Measurements from ENCODE around the gene NSF.
A peak's percentile ranks its signal among the peaks of the same experiment; 100 is the strongest.
"Not testable (repeated sequence)": the region's sequence is repeated elsewhere in the genome, so short reads cannot be mapped to it uniquely, and the experiment has no call there.

Gene NSF

GRCh38 chr17:46756081-46756735, 165.7 kb downstream of the NSF start:
- Histone ChIP-seq H3K4me1 (ENCODE audit: control extremely low read depth in 1 of 4, control insufficient read depth in 4 of 4, insufficient read depth in 4 of 4, low read length in 3 of 4) (no peaks in the 10 kb centered on the region), H3K4me3 (ENCODE audit: control insufficient read depth in 1 of 7, extremely low read depth in 1 of 7, insufficient read depth in 4 of 7, low read depth in 2 of 7, low read length in 6 of 7) (no peak overlapping the region), H3K27me3 (replicated peaks in 2 of 5; ENCODE audit: control insufficient read depth in 4 of 5, insufficient read depth in 5 of 5, low read length in 4 of 5) (no peaks in the 10 kb centered on the region), H3K9me3 (ENCODE audit: control extremely low read depth in 1 of 5, control insufficient read depth in 4 of 5, insufficient read depth in 2 of 5, low read depth in 1 of 5, low read length in 4 of 5) (no peaks in the 10 kb centered on the region), H3K36me3 (ENCODE audit: control insufficient read depth in 4 of 4, insufficient read depth in 4 of 4, low read length in 3 of 4) (peaks cover 17 to 39% (median 29%) of the 10 kb centered on the region in 4 experiments), H3K27ac (ENCODE audit: insufficient read depth in 1 of 2, low read depth in 1 of 2, low read length in 2 of 2, poor library complexity in 1 of 2, severe bottlenecking in 2 of 2) (no peak overlapping the region)
- DNase-seq: no peak
- ChIA-PET CTCF (no interaction called here), POLR2A (no interaction called here)
- 100% methylated on average over 2 of the region's 4 CpGs for WGBS (ENCODE audit: insufficient coverage)

GRCh38 chr17:46756861-46757260, 166.4 kb downstream of the NSF start:
- Histone ChIP-seq H3K27ac (ENCODE audit: insufficient read depth in 1 of 2, low read depth in 1 of 2, low read length in 2 of 2, poor library complexity in 1 of 2, severe bottlenecking in 2 of 2) (no peak overlapping the region), H3K4me3 (ENCODE audit: control insufficient read depth in 1 of 7, extremely low read depth in 1 of 7, insufficient read depth in 4 of 7, low read depth in 2 of 7, low read length in 6 of 7) (no peak overlapping the region), H3K36me3 (ENCODE audit: control insufficient read depth in 4 of 4, insufficient read depth in 4 of 4, low read length in 3 of 4) (peaks cover 16 to 33% (median 25%) of the 10 kb centered on the region in 4 experiments), H3K27me3 (replicated peaks in 2 of 5; ENCODE audit: control insufficient read depth in 4 of 5, insufficient read depth in 5 of 5, low read length in 4 of 5) (no peaks in the 10 kb centered on the region), H3K9me3 (ENCODE audit: control extremely low read depth in 1 of 5, control insufficient read depth in 4 of 5, insufficient read depth in 2 of 5, low read depth in 1 of 5, low read length in 4 of 5) (no peaks in the 10 kb centered on the region), H3K4me1 (ENCODE audit: control extremely low read depth in 1 of 4, control insufficient read depth in 4 of 4, insufficient read depth in 4 of 4, low read length in 3 of 4) (no peaks in the 10 kb centered on the region)
- ChIA-PET CTCF (no interaction called here), POLR2A (no interaction called here)
- no peak for DNase-seq
- WGBS (ENCODE audit: insufficient coverage): 100% methylated on average over 1 of the region's 2 CpGs

- DNase-seq; POLR2A ChIA-PET; H3K4me3 ChIP-seq (ENCODE audit: control insufficient read depth in 1 of 7, extremely low read depth in 1 of 7, insufficient read depth in 4 of 7, low read depth in 2 of 7, low read length in 6 of 7); H3K27me3 ChIP-seq (replicated peaks in 2 of 5; ENCODE audit: control insufficient read depth in 4 of 5, insufficient read depth in 5 of 5, low read length in 4 of 5); H3K27ac ChIP-seq (ENCODE audit: insufficient read depth in 1 of 2, low read depth in 1 of 2, low read length in 2 of 2, poor library complexity in 1 of 2, severe bottlenecking in 2 of 2); H3K9me3 ChIP-seq (ENCODE audit: control extremely low read depth in 1 of 5, control insufficient read depth in 4 of 5, insufficient read depth in 2 of 5, low read depth in 1 of 5, low read length in 4 of 5); CTCF ChIA-PET; H3K4me1 ChIP-seq (ENCODE audit: control extremely low read depth in 1 of 4, control insufficient read depth in 4 of 4, insufficient read depth in 4 of 4, low read length in 3 of 4): not testable (repeated sequence)
- 100% methylated on average over 1 of the region's 4 CpGs for WGBS (ENCODE audit: insufficient coverage)
- peaks cover 16 to 29% (median 22%) of the 10 kb centered on the region in 4 experiments for H3K36me3 ChIP-seq (ENCODE audit: control insufficient read depth in 4 of 4, insufficient read depth in 4 of 4, low read length in 3 of 4)
These were observed 167.1 kb downstream of the NSF start for GRCh38 chr17:46757588-46757987.

- Histone ChIP-seq H3K27ac (ENCODE audit: insufficient read depth in 1 of 2, low read depth in 1 of 2, low read length in 2 of 2, poor library complexity in 1 of 2, severe bottlenecking in 2 of 2) (no peak overlapping the region), H3K4me1 (ENCODE audit: control extremely low read depth in 1 of 4, control insufficient read depth in 4 of 4, insufficient read depth in 4 of 4, low read length in 3 of 4) (no peaks in the 10 kb centered on the region), H3K27me3 (replicated peaks in 2 of 5; ENCODE audit: control insufficient read depth in 4 of 5, insufficient read depth in 5 of 5, low read length in 4 of 5) (peaks cover 0 to 3% (median 0%) of the 10 kb centered on the region in 5 experiments), H3K4me3 (ENCODE audit: control insufficient read depth in 1 of 7, extremely low read depth in 1 of 7, insufficient read depth in 4 of 7, low read depth in 2 of 7, low read length in 6 of 7) (no peak overlapping the region), H3K9me3 (ENCODE audit: control extremely low read depth in 1 of 5, control insufficient read depth in 4 of 5, insufficient read depth in 2 of 5, low read depth in 1 of 5, low read length in 4 of 5) (no peaks in the 10 kb centered on the region), H3K36me3 (ENCODE audit: control insufficient read depth in 4 of 4, insufficient read depth in 4 of 4, low read length in 3 of 4) (peaks cover 16 to 26% (median 19%) of the 10 kb centered on the region in 4 experiments)
- no peak for DNase-seq
- 98% methylated on average over 5 of the region's 5 CpGs for WGBS (ENCODE audit: insufficient coverage)
- ChIA-PET CTCF (no interaction called here), POLR2A (no interaction called here)
These were observed 168.1 kb downstream of the NSF start for GRCh38 chr17:46758614-46759013.

- Histone ChIP-seq H3K4me3 (ENCODE audit: control insufficient read depth in 1 of 7, extremely low read depth in 1 of 7, insufficient read depth in 4 of 7, low read depth in 2 of 7, low read length in 6 of 7) (no peak overlapping the region), H3K36me3 (ENCODE audit: control insufficient read depth in 4 of 4, insufficient read depth in 4 of 4, low read length in 3 of 4) (peaks cover 14 to 23% (median 18%) of the 10 kb centered on the region in 4 experiments), H3K4me1 (ENCODE audit: control extremely low read depth in 1 of 4, control insufficient read depth in 4 of 4, insufficient read depth in 4 of 4, low read length in 3 of 4) (no peaks in the 10 kb centered on the region), H3K27ac (ENCODE audit: insufficient read depth in 1 of 2, low read depth in 1 of 2, low read length in 2 of 2, poor library complexity in 1 of 2, severe bottlenecking in 2 of 2) (no peak overlapping the region), H3K27me3 (replicated peaks in 2 of 5; ENCODE audit: control insufficient read depth in 4 of 5, insufficient read depth in 5 of 5, low read length in 4 of 5) (peaks cover 0 to 3% (median 0%) of the 10 kb centered on the region in 5 experiments), H3K9me3 (ENCODE audit: control extremely low read depth in 1 of 5, control insufficient read depth in 4 of 5, insufficient read depth in 2 of 5, low read depth in 1 of 5, low read length in 4 of 5) (no peaks in the 10 kb centered on the region)
- 94% methylated on average over 9 of the region's 9 CpGs for WGBS (ENCODE audit: insufficient coverage)
- DNase-seq: no peak
- CTCF ChIA-PET: no interaction called here
- POLR2A ChIA-PET: no interaction called here
These were observed 168.7 kb downstream of the NSF start for GRCh38 chr17:46759141-46759540.

GRCh38 chr17:46763416-46763815, 172.9 kb downstream of the NSF start:
- Histone ChIP-seq H3K36me3 (ENCODE audit: control insufficient read depth in 4 of 4, insufficient read depth in 4 of 4, low read length in 3 of 4) (peaks cover 0 to 4% (median 0%) of the 10 kb centered on the region in 4 experiments), H3K4me3 (ENCODE audit: control insufficient read depth in 1 of 7, extremely low read depth in 1 of 7, insufficient read depth in 4 of 7, low read depth in 2 of 7, low read length in 6 of 7) (no peak overlapping the region), H3K9me3 (ENCODE audit: control extremely low read depth in 1 of 5, control insufficient read depth in 4 of 5, insufficient read depth in 2 of 5, low read depth in 1 of 5, low read length in 4 of 5) (no peaks in the 10 kb centered on the region), H3K27me3 (replicated peaks in 2 of 5; ENCODE audit: control insufficient read depth in 4 of 5, insufficient read depth in 5 of 5, low read length in 4 of 5) (peaks cover 0 to 6% (median 5%) of the 10 kb centered on the region in 5 experiments), H3K4me1 (ENCODE audit: control extremely low read depth in 1 of 4, control insufficient read depth in 4 of 4, insufficient read depth in 4 of 4, low read length in 3 of 4) (no peaks in the 10 kb centered on the region), H3K27ac (ENCODE audit: insufficient read depth in 1 of 2, low read depth in 1 of 2, low read length in 2 of 2, poor library complexity in 1 of 2, severe bottlenecking in 2 of 2) (no peak overlapping the region)
- ChIA-PET CTCF (no interaction called here), POLR2A (no interaction called here)
- WGBS (ENCODE audit: insufficient coverage): 100% methylated on average over 1 of the region's 3 CpGs
- no peak for DNase-seq

- DNase-seq: no peak
- ChIA-PET CTCF (interaction anchor here (1.4 kb wide), 1 partner anchor 13 kb away, joined by 3 read pairs; no protein-coding TSS in a partner anchor), POLR2A (no interaction called here)
- Histone ChIP-seq H3K27ac (ENCODE audit: insufficient read depth in 1 of 2, low read depth in 1 of 2, low read length in 2 of 2, poor library complexity in 1 of 2, severe bottlenecking in 2 of 2) (no peak overlapping the region), H3K4me1 (ENCODE audit: control extremely low read depth in 1 of 4, control insufficient read depth in 4 of 4, insufficient read depth in 4 of 4, low read length in 3 of 4) (no peaks in the 10 kb centered on the region), H3K4me3 (ENCODE audit: control insufficient read depth in 1 of 7, extremely low read depth in 1 of 7, insufficient read depth in 4 of 7, low read depth in 2 of 7, low read length in 6 of 7) (peak overlapping the region in 1 of 7 experiments; percentile 2), H3K36me3 (ENCODE audit: control insufficient read depth in 4 of 4, insufficient read depth in 4 of 4, low read length in 3 of 4) (no peaks in the 10 kb centered on the region), H3K27me3 (replicated peaks in 2 of 5; ENCODE audit: control insufficient read depth in 4 of 5, insufficient read depth in 5 of 5, low read length in 4 of 5) (peaks cover 0 to 13% (median 7%) of the 10 kb centered on the region in 5 experiments), H3K9me3 (ENCODE audit: control extremely low read depth in 1 of 5, control insufficient read depth in 4 of 5, insufficient read depth in 2 of 5, low read depth in 1 of 5, low read length in 4 of 5) (no peaks in the 10 kb centered on the region)
- no CpG with 5 or more reads among the region's 12 CpGs for WGBS (ENCODE audit: insufficient coverage)
These were observed 173.7 kb downstream of the NSF start for GRCh38 chr17:46764000-46764708.

All from common myeloid progenitor, CD34-positive (primary cell).